CD4-positive, alpha-beta T cell treated with Interleukin-2 at 100 ng/mL for 4 hours (primary cell): Measurements from ENCODE around the gene EXOC3L4.

ENCODE experiments used
- DNase-seq: peaks from one replicate; pipeline ENCODE4 v3.0.0-alpha.2; 2020; ENCODE audit warnings: low spot score

The EXOC3L4 gene

DNA sequence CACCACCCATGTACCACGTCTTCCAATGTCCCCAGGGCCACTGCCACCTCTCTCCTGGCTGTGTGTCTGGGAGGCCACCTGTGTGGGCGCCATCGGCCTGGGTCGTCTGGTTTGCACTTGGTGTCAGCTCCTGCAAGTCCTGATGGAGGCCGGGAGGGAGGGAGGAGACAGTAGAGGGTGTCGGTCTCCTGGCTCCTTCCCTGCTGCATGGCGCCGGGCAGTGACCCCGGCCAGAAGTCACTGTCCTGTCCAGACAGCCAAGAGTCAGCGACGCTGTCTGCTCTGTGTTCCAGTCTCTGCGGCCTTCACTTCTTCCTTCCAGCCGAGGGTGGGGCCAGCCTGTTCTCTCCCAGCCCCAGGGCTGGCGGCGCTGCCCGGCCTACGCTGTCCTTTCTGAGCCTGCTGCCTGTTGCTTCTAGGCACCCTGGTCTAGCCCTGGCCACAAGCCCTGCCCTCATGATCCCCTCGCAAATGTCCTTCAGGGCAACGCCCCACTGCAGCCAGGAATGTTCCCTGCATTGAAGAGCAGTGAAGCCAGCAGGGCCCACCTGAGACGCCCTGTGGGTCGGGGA is 23.5 kb upstream of the EXOC3L4 start:
- DNase-seq, result no peak

GRCh38 chr14:103071544-103072251 is 22.8 kb upstream of the EXOC3L4 start:
- DNase-seq, result no peak

GRCh38 chr14:103072595-103073366 is 21.7 kb upstream of the EXOC3L4 start:
- DNase-seq, result no peak

DNA sequence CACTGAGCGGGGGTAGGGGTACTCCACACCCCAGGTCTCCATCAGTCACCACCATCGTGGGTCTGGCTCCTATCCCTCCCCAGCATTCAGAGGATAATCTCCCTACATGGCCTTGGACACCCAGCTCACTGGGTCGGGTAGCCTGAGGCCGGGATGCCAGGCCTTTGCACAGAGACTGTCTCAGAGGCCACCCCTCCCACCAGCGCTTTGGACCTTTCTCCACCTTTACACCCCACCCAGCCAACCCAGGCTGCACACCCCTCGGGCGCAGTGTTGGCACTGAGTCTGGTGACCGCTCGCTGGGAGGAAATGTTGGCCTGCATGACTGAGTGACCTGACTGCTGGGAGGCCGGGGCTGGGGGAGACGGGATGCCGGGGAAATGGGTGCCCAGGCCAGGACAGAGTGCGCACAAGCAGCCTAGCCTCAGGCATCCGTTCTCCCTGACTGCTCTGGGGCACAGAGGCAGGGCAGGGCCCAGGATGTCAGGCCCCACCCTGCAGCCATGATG is 21.1 kb upstream of the EXOC3L4 start:
- no peak for DNase-seq

GRCh38 chr14:103073876-103074728 is 20.4 kb upstream of the EXOC3L4 start:
- DNase-seq, result no peak

DNA sequence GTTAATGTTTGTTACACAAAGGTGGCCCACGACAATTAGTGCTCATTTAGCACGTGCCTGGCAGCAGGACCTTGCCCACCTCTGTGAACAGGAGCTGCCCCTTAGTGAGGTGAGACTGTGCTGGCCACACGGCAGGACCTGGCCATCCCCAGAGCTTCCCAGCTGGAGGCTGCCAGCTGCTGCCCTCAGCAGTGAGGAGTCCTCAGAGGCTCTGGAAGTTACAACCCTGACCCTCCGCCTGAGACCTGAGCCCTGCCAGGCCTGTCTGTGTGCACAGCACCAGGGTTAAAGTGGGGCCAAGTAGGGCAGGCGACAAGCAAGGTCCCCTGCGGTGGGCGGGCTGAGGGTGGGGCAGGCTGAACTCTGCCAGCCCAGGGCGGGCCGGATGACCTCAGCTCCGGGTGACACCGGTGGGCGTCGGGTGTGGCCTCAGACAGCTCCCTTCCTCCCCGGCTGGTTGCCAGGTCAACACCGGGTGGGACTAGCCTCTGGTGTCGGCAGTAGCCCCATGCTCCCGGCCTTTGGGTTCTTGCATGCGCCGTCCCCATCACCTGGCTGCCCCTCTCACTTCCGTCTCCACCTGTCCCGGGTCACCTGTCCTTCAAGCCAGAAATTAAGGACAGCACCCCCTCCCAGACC is 19.7 kb upstream of the EXOC3L4 start:
- DNase-seq, result peak; percentile 12

DNA sequence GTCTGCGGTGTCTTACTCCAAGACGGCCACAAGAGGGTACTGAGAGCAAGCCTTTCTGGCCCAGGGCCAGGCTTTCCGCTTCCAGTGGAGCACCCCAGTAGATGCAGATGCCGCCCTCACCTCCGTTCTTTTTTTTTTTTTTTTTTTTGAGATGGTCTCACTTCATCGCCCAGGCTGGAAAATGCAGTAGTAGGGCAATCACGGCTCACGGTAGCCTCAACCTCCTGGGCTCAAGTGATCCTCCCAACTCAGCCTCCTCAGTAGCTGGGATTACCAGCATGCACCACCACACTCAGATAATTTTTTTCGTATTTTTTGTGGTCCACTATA is 16.1 kb upstream of the EXOC3L4 start:
- peak; percentile 78 for DNase-seq

DNA sequence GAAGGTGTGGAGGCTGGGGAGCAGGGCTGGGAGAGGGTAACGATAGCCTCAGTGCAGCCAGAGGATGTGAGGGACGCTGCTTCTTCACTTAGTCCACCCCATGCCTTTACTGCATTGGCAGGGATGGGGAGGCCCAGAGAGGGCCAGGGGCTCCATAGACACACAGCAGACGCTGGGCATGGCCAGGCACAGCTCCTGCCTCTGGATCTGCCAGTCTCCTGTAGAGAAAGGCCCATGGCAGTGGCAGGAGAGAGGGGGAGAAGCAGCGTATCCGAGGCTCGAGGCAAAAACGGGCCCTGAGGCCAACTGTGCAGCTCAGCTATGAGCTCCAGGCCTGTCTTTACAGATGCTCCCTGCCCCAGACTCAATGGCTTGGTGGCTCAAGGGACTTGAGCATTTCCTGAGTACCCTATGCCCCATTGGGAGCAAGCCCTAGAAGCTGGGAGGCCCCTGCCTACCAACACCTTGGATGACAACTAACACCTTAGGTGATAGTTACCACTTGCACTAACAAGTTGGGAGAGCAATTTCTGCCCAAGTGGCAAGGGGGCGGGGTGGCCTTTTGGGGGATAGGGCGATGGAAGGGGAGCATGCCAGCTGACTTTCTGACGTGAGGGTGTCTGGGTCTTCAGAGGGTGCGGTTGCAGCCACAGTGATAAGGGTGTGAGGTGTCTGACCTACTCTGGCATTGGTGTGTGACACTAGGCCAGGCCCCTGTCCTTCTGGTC is 15.5 kb upstream of the EXOC3L4 start:
- no peak for DNase-seq

- DNase-seq, result no peak
Observed at GRCh38 chr14:103081951-103082350, 12.6 kb upstream of the EXOC3L4 start.

DNA sequence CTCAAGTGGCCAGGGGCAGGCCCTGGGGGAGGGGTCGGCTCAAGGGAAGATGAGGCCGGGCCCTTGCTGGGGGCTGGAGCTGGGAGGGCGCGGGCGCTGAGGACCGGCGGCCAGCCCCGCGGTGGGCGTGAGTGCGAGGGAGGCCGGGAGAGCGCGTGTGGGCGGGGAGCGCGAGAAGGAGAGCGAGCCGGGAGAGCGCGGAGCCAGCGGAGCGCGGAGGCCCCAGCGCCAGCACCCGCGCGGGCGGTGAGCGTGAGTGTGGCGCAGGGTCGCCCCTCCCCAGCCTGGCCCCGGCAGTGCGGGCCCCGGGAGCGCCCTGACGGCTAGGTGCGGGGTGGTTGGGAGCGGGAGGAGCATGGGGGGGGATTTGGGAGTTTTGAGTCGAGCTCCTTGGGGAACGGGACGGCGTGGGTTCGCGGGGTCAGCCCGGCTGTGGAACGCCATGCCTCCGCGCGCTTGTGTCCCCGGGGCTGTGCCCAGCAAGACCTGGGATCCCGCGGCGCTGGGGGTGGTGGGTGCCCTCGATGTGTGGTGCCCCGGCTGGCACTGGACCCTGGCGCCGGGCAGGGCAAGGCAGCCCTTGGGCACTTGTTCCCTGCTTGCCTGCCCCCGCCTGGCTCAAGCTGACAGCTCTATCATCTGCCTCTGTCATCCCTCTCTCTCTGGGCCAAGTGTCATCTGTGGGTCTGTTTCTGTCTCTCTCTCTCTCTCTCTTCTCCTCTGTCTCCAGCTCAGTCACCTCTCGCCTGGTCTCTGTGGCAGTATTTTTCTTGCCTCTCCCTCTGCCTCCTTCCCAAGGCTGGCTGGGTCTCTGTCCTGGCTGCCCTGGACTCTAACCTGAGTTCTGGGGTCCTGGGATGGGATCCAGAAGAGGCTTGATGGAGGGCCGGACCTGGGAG is 10.3 kb upstream of the EXOC3L4 start, which contains the start of gene LBHD2:
Gene LBHD2, plus strand, starts transcription at position 190 of the 899 bp plus-strand sequence. CDS start 1,803 bp downstream, outside the sequence.
- no peak for DNase-seq

DNA sequence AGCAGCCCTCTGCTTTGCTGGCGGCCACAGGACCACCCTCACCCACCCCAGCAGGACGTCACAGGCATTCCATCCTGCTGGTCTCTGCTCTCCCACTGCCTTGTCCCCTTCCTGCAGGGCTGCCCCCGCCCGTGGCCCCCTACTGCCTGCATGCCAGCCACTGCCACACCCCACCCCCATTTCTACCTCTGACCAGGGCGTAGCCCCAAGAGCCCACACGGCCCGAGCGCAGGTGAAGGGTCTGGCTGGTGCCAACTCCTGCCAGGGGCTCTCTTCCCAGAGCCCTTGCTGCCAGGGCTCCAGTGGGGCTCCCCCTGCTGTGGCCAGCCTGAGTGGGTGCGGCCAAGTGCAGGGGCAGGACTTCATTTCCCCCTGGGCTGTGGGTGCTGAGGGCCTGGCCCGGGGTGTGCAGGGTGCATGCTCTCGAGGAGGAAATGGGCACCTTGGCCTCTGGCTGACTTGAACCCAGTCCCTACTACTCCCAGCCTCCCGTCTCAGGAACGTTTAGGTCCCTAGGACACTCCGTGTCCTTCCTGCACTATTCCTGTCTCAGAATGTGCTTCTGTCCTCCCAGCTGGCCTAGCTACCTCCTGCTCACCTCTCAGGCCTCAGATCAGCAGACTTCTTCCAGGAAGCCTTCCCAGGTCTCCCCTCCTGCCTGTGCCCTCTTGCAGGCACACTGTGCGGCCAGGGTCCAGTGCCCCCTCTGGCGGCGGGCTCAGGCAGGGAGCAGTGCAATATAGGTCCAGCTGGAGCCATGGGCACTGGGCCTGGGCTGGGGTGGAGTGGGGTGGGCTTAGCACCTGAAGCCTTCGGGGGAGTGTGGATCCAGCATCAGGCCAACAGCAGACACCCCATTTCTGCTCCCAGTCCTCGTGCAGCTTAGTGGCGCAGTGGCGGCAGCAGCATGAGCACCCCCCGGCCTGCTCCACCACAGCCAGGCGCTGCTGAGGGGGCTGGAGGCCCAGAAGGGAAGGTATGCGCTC is 9.1 kb upstream of the EXOC3L4 start:
- no peak for DNase-seq

- no peak for DNase-seq
Observed at GRCh38 chr14:103086771-103087342, 7.7 kb upstream of the EXOC3L4 start.

DNA sequence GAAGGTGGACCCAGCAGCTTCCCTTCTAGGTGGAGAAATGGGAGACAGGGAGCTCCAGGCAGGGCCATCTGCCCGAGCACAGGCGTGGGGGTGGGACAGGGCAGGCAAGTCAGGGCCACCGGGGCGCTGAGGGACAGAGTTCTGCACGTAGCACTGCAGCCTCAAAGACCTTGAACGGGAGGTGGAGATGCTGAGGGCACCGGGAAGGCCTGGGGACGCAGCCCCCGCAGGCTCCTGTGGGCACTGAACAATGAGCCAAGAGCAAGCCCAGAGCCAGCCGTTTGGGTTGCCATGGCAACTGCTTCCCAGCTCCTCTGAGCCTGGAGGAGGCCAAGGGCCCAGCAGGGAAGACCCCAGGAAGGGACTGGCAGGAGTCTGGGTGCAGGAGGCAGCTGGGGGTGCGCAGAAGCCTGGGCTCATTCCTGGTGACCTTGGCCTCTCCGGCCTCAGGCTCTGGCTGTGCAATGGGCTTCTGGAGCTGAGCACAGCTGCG is 7.1 kb upstream of the EXOC3L4 start:
- no peak for DNase-seq

GRCh38 chr14:103088921-103089320 is 5.6 kb upstream of the EXOC3L4 start:
- DNase-seq, result no peak

- DNase-seq, result no peak
Observed at GRCh38 chr14:103089386-103090335, 4.9 kb upstream of the EXOC3L4 start.

DNA sequence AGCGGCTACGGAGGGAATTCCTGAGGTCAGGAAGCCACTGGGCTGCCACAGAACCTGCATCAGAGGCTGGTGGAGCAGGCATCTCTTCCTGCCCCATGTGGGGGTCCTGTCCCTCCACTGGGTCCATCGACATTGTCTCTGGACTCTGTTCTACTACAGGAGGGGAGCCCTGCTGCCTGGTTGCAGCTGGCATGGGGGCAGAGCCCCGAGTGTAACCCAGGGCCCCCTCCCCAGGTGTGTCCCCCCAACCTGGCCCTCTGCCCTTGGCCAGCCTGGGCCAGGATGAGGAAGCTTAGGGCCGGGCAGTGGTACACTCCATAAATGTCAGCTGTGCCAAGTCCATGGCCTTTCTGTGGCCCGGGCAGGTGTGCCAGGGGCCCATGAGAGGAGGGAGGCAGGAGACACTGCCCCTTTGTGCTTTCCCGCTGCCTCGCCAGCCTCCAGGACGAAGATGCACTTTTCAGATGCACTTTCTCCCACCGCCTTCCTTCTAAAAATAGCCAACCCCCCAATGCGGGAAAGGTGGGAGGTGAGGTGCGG is 4.0 kb upstream of the EXOC3L4 start:
- DNase-seq, result no peak
